ENCODE data around the gene CACNG3.
A peak's percentile ranks its signal among the peaks of the same experiment; 100 is the strongest.
"Not testable (repeated sequence)": the region's sequence is repeated elsewhere in the genome, so short reads cannot be mapped to it uniquely, and the experiment has no call there.

CACNG3 gene

DNA sequence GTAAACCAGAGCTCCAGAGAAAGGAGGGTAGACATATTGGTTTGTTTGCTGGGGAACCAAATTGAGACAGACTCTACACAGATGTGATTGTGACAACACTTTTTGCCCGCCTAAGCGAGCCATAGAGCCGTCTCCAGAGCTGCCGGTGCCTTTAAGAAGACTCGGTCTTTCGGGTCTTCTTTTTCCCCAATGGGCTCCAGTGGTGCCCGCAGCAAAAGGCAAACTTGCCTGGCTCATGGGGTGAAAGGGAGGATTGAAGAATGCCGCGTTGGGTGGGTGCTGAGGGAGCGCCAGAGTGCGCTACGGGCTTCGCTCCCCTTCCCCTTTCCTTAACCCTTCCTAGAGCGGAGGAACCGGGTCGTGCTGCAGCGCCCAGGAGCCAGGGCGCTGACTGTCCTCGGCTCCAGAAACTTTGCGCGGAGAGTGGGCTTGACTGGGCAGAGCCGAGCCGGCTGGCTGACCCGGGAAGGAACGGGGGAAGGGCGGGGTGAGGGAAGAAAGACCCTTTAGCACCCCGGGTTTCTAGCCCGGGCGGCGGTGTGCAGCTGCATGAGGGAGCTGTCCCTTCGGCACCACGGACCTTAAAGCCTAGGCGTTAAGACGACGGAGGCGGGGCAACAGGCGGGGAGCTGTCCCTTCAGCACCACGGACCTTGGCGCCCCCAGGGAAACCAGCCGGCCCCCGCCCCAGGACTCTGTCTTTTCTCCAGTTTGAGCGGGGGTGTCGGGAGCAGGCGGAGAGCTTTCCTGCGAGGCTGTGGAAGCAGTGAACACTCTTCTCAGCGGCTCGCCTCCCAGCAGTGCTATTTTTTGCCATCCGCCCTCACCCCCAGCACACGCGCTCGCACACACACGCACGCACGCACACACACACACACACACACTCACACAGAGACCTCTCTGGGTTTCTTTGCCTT, at the start of gene CACNG3:
Gene CACNG3 (plus strand): TSS at position 880 of the 916 bp plus-strand sequence. CDS start 420 bp downstream, outside the sequence.
- DNase-seq = peak; percentile 83

DNA sequence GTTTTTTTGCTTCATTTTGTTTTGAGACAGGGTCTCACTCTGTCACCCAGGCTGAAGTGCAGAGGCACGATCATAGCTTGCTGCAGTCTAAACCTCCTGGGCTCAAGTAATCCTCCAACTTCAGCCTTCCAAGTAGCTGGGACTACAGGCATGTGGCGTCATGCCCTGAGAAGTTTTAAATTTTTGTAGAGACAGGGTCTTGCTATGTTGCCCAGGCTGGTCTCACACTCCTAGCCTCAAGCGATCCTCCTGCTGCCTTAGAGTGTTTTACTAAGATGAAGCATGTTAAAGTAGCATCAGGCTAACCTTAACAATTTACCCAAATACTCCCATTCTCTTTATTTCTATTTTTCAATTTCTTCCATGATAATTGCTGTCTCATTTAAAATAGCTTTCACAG, 49.2 kb upstream of the CACNG3 start:
- no peak for DNase-seq

DNA sequence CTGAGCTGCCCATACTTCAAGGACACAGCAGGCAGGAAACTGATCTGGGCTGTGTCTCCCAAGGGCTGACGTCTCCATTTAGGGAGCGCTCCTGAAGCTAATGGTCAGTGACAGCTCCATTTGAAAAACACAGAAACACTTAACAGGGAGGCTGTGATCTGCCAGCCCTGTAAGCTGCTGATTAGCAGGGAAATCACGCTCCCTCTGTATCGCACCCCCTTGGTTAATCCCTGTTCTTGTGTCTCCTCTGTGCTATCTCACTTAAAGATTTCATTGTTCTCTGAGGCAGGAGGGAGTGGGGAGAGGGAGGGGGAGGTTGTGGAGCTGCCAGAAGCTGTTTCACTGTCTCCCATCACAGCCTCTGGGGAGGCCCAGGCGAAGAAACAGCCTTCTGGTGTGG, 47.4 kb upstream of the CACNG3 start:
- DNase-seq = no peak

GRCh38 chr16:24214992-24215391, 41.1 kb upstream of the CACNG3 start:
- DNase-seq = no peak

GRCh38 chr16:24216961-24217360, 39.2 kb upstream of the CACNG3 start:
- no peak for DNase-seq

DNA sequence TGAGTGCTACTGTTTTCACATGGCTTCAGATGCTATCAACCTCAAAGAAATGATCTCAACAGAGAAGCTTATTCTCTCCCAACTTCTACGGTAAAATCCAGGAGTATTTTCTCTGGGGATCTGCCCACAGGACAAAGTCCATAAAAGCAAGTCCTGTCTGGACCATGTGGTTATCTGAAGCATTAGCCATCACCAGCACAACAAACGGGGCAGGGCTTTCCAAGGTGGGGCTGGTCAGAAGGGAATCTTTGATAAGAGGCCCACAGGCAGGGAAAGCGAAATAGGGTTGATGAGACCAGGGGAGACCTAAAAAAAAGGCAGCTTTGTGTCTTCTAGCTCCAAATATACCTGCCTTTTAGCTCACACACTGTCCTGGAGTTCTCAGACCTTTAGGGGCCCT, 38.7 kb upstream of the CACNG3 start:
- DNase-seq = no peak

GRCh38 chr16:24218299-24218698, 37.8 kb upstream of the CACNG3 start:
- no peak for DNase-seq

- DNase-seq = no peak
Observed at GRCh38 chr16:24221219-24221618, 34.9 kb upstream of the CACNG3 start.

DNA sequence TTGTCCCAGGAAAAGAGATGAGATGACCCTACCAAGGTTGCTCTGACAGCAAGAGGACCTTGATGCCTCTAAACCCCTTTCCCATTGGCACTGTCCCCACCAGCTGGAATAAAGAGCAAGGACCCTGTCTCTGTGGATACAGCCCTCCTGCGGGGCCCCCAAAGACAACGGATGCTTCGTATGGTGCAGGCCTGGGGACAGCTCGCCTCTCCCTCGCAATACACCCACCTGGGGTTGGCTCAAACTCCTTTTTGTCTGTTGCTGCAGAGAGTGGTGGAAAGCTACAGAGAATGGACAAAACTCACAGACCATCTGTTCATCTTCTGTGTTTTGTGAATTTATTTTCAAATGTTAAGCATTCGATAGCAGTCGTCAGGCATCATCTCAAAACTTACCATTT, 27.6 kb upstream of the CACNG3 start:
- no peak for DNase-seq

DNA sequence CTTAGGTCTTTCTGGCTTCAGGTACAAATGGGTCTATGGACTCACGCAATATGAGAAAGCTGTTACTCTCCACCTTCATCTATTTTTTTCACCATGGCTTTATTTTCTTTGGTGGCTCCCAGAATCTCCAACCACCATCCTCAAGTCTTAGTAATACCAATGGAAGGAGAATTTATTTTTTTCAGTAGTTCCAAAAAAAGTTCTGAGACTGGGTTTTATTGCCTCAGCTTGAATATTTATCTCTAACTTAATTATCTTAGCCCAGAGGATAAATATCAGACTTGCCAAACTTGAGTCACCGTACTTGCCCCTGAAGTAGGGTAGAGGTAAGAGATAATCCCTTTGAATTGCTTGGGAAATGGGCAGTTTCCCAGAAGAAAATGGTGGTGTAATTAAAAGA, 23.2 kb upstream of the CACNG3 start:
- DNase-seq = no peak

GRCh38 chr16:24234737-24235136, 21.4 kb upstream of the CACNG3 start:
- DNase-seq = no peak

DNA sequence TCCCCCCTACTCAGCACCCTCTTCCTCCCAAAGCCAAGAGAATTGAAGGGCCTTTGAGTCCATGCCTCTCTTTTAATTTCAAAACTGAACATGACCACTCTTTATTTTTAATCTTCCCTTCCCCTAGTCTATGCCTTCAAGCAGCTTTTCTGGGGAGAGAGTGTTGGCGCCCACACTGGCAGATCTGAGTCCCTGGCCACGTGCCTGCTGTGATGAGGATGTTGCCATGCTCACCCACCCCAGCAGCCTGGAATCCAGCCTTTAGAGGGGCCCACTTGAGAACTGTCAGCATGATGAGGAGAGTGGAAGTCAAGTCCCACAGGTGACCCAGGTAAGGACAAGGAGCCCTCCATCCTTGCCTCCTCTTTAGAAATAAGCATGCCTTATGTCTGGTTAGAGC, 20.3 kb upstream of the CACNG3 start:
- DNase-seq = no peak

DNA sequence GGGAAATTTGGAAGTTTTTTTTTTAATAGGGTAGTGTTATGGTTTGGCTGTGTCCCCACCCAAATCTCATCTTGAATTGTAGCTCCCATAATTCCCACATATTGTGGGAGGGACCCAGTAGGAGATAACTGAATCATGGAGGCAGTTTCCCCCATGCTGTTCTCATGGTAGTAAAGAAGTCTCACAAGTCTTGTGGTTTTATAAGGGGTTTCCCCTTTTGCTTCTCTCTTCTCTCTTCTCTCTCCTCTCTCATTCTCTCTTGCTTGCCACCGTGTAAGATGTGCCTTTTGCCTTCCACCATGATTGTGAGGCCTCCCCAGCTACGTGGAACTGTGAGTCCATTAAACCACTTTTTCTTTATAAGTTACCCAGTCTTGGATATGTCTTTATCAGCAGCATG, 17.3 kb upstream of the CACNG3 start:
- DNase-seq = not testable (repeated sequence)

DNA sequence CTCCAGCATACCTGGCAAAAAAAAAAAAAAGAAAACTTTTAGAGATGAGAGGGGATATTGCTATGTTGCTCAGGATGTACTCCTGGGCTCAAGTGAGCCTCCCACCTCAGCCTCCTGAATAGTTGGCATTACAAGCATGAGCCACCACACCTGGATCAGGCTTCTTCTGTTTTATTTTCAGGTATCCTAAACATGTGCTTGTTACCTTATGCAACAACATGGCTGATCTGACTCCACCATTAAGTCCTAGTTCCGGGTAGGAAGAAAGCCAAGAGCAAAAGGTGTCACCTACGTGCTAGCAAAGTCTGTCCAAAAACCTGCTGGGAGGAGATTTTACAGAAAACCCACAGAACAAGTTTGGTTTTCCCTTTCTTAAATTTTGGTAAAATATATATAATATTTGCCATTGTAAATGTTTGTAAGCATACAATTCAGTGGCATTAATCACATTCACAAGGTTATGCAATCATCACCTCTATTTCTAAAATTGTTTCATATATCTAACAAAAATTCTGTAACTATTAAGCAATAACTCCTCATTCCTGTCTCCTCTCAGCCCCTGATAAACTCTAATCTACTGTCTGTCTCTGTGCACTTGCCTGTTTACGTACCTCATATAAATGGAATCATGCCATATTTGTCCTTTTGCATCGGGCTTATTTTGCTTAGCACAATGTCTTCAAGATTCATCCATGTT, 9.1 kb upstream of the CACNG3 start:
- no peak for DNase-seq

GRCh38 chr16:24253192-24253591, 2.9 kb upstream of the CACNG3 start:
- DNase-seq = peak; percentile 57

DNA sequence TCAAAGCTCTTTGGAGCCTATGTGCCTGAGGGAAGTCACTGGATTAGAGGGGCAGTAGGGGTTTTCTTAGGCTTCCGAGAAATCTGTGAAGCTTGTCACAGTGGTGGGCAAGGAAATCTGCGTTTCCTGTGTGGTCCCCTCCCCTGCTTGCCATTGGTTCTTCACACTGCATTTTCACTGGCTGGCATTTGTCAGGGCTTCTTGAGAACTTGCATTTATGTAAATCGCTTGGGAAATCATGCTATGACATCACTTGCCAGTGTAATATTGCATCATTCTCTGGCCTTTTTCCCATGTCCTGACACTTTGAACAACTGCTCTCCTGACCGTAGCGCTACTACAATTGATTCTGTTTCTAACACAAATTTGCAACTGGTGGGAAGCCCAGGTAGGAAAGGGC, 1.8 kb downstream of the CACNG3 start:
- no peak for DNase-seq

- no peak for DNase-seq
Observed at GRCh38 chr16:24258791-24259190, 2.7 kb downstream of the CACNG3 start.

- no peak for DNase-seq
Observed at GRCh38 chr16:24262816-24263215, 6.7 kb downstream of the CACNG3 start.

- no peak for DNase-seq
Observed at GRCh38 chr16:24270721-24271442, 14.7 kb downstream of the CACNG3 start.

DNA sequence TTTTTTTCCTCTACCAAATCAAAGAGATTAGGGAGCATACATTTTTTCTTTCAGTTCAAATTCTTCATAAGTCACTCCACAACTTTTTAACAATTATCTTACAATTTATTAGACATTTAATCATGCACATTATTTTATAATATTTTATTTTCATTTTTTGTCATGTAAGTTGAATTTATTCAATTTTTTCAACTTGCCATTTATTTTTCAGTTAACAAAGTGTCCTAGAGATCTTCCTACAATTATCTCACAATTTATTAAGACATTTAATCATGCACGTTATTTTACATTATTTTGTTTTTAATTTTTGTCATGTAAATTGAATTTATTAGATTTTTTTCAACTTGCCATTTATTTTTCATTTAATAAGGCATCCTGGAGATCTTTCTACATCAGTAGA, 16.2 kb downstream of the CACNG3 start:
- no peak for DNase-seq

DNA sequence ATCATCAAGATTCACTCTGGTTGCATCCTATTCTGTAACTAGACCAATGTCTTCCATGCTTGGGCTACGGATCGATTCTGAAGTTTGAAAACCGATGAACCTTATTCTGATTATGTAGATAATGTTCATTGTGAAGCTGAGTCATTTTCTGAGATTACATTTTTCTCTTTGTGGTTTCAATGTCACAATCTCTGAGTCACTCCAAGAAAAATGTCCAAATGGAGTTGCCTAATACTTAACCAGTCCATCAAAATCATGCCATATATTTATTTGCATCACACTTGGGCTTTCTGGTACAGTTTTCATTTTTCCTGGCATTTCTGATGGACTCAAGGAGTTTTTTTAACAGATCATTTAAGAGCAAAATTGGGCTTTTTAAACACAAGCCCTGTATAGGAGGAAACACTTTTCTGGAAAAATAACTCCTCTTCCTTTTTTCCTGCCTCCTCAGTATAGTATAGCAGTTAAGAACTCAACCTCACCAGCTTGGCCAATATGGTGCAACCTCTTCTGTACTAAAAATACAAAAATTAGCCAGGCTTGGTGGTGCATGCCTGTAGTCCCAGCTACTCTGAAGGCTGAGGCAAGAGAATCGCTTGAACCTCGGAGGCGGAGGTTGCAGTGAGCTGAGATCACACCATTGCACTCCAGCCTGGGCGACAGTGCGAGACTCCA, 17.5 kb downstream of the CACNG3 start:
- DNase-seq = no peak

DNA sequence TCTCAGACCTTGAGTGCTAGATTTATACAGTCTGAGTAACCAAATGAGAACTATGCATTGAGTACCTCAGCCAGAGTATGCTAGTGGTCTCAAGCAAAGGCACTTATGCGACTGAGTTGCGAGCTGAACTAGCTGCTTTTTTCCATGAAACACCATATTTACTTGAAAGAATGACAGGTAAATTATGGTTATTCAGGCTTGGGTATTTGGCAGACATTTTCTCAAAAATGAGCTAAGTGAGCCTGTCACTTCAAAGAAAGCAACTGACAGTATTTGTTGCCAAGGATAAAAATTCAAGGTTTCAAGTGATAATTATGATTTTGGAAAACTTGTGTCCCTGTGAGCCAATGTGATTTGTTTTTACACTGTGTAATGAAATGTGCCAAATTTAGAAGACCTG, 19.3 kb downstream of the CACNG3 start:
- DNase-seq = no peak

- no peak for DNase-seq
Observed at GRCh38 chr16:24279982-24280515, 23.9 kb downstream of the CACNG3 start.

All from activated CD8-positive, alpha-beta memory T cell treated with anti-CD3 and anti-CD28 coated beads, Interleukin-2, amount 50 U/mL, for 48 hours (primary cell).